Measurements from ENCODE around the gene TLL1. TPM values are rescaled to one million over a fixed set of nuclear protein-coding genes. Genes with fewer than 3 reads are reported as not detected.

Gene TLL1
- total RNA-seq, 1 experiment from 2014 or later: 14.3 TPM

GRCh38 chr4:166034965-166035364 is 161.9 kb downstream of the TLL1 start:
- intact Hi-C loops (cut with micrococcal nuclease; ENCODE audit: unreplicated experiment): no loop called here
- CTCF ChIA-PET: no interaction called here
- no peak overlapping the region for H3K4me3 ChIP-seq (ENCODE audit: low read depth, low read length, poor library complexity, severe bottlenecking)
- no peaks in the 10 kb centered on the region for H3K27me3 ChIP-seq (replicated peaks; ENCODE audit: insufficient read depth, low read depth, low read length, poor library complexity)
- H3K4me1 ChIP-seq (ENCODE audit: insufficient read depth, low read length, poor library complexity, severe bottlenecking): no peaks in the 10 kb centered on the region
- no peaks in the 10 kb centered on the region for H3K9me3 ChIP-seq (ENCODE audit: low read depth, low read length, poor library complexity, severe bottlenecking)
- no peak for TF ChIP-seq EZH2 (IDR thresholded peaks at IDR 0.05; ENCODE audit: borderline replicate concordance, low read depth, low read length, poor library complexity, severe bottlenecking)
- H3K36me3 ChIP-seq (ENCODE audit: insufficient read depth, low read length, poor library complexity, severe bottlenecking): no peaks in the 10 kb centered on the region
- POLR2A ChIA-PET (ENCODE audit: low non-redundant PET): no interaction called here
- H3K27ac ChIP-seq (ENCODE audit: low read depth, low read length, poor library complexity, severe bottlenecking): no peak overlapping the region
- DNase-seq (ENCODE audit: low spot score): no peak
- BruUV-seq (replicated peaks): no TSS peak

GRCh38 chr4:166039822-166040221 is 166.8 kb downstream of the TLL1 start:
- Histone ChIP-seq H3K27ac (ENCODE audit: low read depth, low read length, poor library complexity, severe bottlenecking) (no peak overlapping the region), H3K4me3 (ENCODE audit: low read depth, low read length, poor library complexity, severe bottlenecking) (no peak overlapping the region), H3K9me3 (ENCODE audit: low read depth, low read length, poor library complexity, severe bottlenecking) (no peaks in the 10 kb centered on the region), H3K4me1 (ENCODE audit: insufficient read depth, low read length, poor library complexity, severe bottlenecking) (peaks cover 16% of the 10 kb centered on the region), H3K27me3 (replicated peaks; ENCODE audit: insufficient read depth, low read depth, low read length, poor library complexity) (no peaks in the 10 kb centered on the region), H3K36me3 (ENCODE audit: insufficient read depth, low read length, poor library complexity, severe bottlenecking) (no peaks in the 10 kb centered on the region)
- BruUV-seq (replicated peaks): no TSS peak
- intact Hi-C loops (cut with micrococcal nuclease; ENCODE audit: unreplicated experiment): no loop called here
- POLR2A ChIA-PET (ENCODE audit: low non-redundant PET): no interaction called here
- TF ChIP-seq CTCF (conservative IDR thresholded peaks at IDR 0.05; ENCODE audit: low read depth, low read length) (no peak), EZH2 (IDR thresholded peaks at IDR 0.05; ENCODE audit: borderline replicate concordance, low read depth, low read length, poor library complexity, severe bottlenecking) (no peak)
- CTCF ChIA-PET: no interaction called here
- DNase-seq (ENCODE audit: low spot score): no peak

GRCh38 chr4:166042510-166043055 is 169.5 kb downstream of the TLL1 start:
- TF ChIP-seq CTCF (conservative IDR thresholded peaks at IDR 0.05; ENCODE audit: low read depth, low read length): no peak
- TF ChIP-seq EZH2 (IDR thresholded peaks at IDR 0.05; ENCODE audit: borderline replicate concordance, low read depth, low read length, poor library complexity, severe bottlenecking): no peak
- Histone ChIP-seq H3K4me3 (ENCODE audit: low read depth, low read length, poor library complexity, severe bottlenecking) (no peak overlapping the region), H3K36me3 (ENCODE audit: insufficient read depth, low read length, poor library complexity, severe bottlenecking) (no peaks in the 10 kb centered on the region), H3K9me3 (ENCODE audit: low read depth, low read length, poor library complexity, severe bottlenecking) (no peaks in the 10 kb centered on the region), H3K4me1 (ENCODE audit: insufficient read depth, low read length, poor library complexity, severe bottlenecking) (peaks cover 16% of the 10 kb centered on the region), H3K27me3 (replicated peaks; ENCODE audit: insufficient read depth, low read depth, low read length, poor library complexity) (no peaks in the 10 kb centered on the region), H3K27ac (ENCODE audit: low read depth, low read length, poor library complexity, severe bottlenecking) (peak overlapping the region; percentile 37)
- POLR2A ChIA-PET (ENCODE audit: low non-redundant PET): no interaction called here
- intact Hi-C loops (cut with micrococcal nuclease; ENCODE audit: unreplicated experiment): no loop called here
- CTCF ChIA-PET: no interaction called here
- no TSS peak for BruUV-seq (replicated peaks)
- DNase-seq (ENCODE audit: low spot score): peak; percentile 67

GRCh38 chr4:166043801-166044200 is 170.8 kb downstream of the TLL1 start:
- intact Hi-C loops (cut with micrococcal nuclease; ENCODE audit: unreplicated experiment): no loop called here
- TF ChIP-seq EZH2 (IDR thresholded peaks at IDR 0.05; ENCODE audit: borderline replicate concordance, low read depth, low read length, poor library complexity, severe bottlenecking) (no peak), CTCF (conservative IDR thresholded peaks at IDR 0.05; ENCODE audit: low read depth, low read length) (no peak)
- Histone ChIP-seq H3K4me1 (ENCODE audit: insufficient read depth, low read length, poor library complexity, severe bottlenecking) (peaks cover 16% of the 10 kb centered on the region), H3K27ac (ENCODE audit: low read depth, low read length, poor library complexity, severe bottlenecking) (no peak overlapping the region), H3K9me3 (ENCODE audit: low read depth, low read length, poor library complexity, severe bottlenecking) (no peaks in the 10 kb centered on the region), H3K4me3 (ENCODE audit: low read depth, low read length, poor library complexity, severe bottlenecking) (no peak overlapping the region), H3K27me3 (replicated peaks; ENCODE audit: insufficient read depth, low read depth, low read length, poor library complexity) (no peaks in the 10 kb centered on the region), H3K36me3 (ENCODE audit: insufficient read depth, low read length, poor library complexity, severe bottlenecking) (no peaks in the 10 kb centered on the region)
- POLR2A ChIA-PET (ENCODE audit: low non-redundant PET): no interaction called here
- BruUV-seq (replicated peaks): no TSS peak
- DNase-seq (ENCODE audit: low spot score): no peak
- CTCF ChIA-PET: no interaction called here
